ENCODE data around the gene GLRA3. TPM values are rescaled to one million over a fixed set of nuclear protein-coding genes. Genes with fewer than 3 reads are reported as not detected.

GLRA3 gene
- total and polyA plus RNA-seq, 2 experiments from 2014 or later, result 0.03 to 0.19 TPM

DNA sequence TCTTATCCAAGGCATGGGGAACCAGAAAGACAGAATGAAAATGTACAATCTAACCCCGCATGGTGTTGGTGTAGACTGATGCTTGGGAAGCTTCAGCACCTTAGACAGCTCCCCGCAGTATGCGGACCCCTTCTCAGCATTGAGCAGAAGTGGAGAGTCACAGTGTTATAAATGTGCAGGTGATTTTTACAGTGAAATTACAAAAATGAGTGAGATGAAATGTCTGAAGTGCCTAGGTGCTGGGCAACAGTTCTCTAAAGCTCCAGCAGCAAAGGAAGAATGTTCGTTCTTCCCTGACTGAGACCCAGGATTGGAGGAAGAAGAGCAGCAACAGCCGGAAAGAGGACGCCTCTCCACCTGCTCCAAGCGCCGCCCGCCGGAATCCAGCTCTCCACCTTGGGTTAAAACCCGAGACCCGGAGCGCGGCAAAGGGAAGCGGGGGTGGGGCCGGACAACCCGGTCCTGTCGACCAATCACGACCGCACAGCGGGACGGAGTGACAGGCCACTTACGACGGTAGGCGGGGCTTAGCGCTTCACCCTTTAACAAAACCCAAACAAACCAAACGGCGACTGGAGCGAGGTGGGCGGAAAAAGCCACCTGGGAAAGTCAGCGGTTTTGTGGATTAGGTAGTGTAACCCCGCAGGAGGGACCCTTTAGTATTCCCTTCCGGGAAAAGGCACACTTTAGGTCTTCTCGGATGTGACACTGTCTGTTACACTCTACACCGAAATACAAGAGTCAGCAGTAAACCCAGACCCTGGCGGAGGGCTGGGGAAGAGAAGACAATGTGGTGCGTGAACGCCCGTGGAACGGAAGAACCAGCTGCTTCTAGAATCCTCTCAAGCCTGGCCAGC lies at the start of gene GLRA3 (continued):
- 0 out of 4 replicates have a peak, but pooled peaks of 1 of the 2 experiments have one; percentile 7 for TF ChIP-seq CTCF (conservative IDR thresholded peaks at IDR 0.05; ENCODE audit: low read depth in 2 of 2)

GRCh38 chr4:174874898-174875297 lies 45.9 kb upstream of the GLRA3 start:
- Histone ChIP-seq H3K36me3 (ENCODE audit: insufficient read depth) (no peaks in the 10 kb centered on the region), H3K79me2 (replicated peaks; ENCODE audit: insufficient read depth) (no peaks in the 10 kb centered on the region), H2AFZ (no peak overlapping the region), H3F3A (replicated peaks; ENCODE audit: low read depth) (no peaks in the 10 kb centered on the region), H3K4me2 (no peak overlapping the region), H3K4me1 (ENCODE audit: insufficient read depth) (no peaks in the 10 kb centered on the region), H3K9me2 (ENCODE audit: insufficient read depth) (0 out of 2 replicates have a peak, but pooled peaks cover 2% of the 10 kb centered on the region), H4K20me1 (replicated peaks; ENCODE audit: insufficient read depth) (no peaks in the 10 kb centered on the region), H3K4me3 (no peak overlapping the region), H3K27ac (ENCODE audit: low read depth) (no peak overlapping the region), H3K27me3 (ENCODE audit: insufficient read depth) (no peaks in the 10 kb centered on the region)
- ATAC-seq (no peak), DNase-seq (ENCODE audit: low spot score) (no peak)
- H3K27me3 Mint-ChIP-seq (ENCODE audit: insufficient read depth, low read depth, poor library complexity), result no peaks in the 10 kb centered on the region
- H3K4me3 Mint-ChIP-seq, result no peak overlapping the region
- H3K27ac Mint-ChIP-seq, result no peak overlapping the region
- peaks cover 11% of the 10 kb centered on the region; the same call in 2 of the 3 replicates for H3K4me1 Mint-ChIP-seq
- H3K9me3 Mint-ChIP-seq, result no peaks in the 10 kb centered on the region
- no peaks in the 10 kb centered on the region for H3K36me3 Mint-ChIP-seq (ENCODE audit: low read depth)
- TF ChIP-seq JUNB (IDR thresholded peaks at IDR 0.05; ENCODE audit: unreplicated experiment), result no peak
- no peak for TF ChIP-seq REST (IDR thresholded peaks at IDR 0.05; ENCODE audit: unreplicated experiment)
- TF ChIP-seq POLR2AphosphoS5 (IDR thresholded peaks at IDR 0.05; ENCODE audit: low read depth), result no peak
- TF ChIP-seq CTCF (conservative IDR thresholded peaks at IDR 0.05; ENCODE audit: low read depth in 2 of 2), result no peak
- TF ChIP-seq EZH2phosphoT487 (IDR thresholded peaks at IDR 0.05; ENCODE audit: unreplicated experiment), result no peak
- TF ChIP-seq STAT1 (IDR thresholded peaks at IDR 0.05; ENCODE audit: unreplicated experiment), result no peak

Measured in GM23338 (cell line).